GM18505 (cell line): ENCODE results near the gene CCR7.

Experiments used
- ATAC-seq: cut with Tn5 transposase; IDR thresholded peaks from one replicate; pipeline ENCODE4 v1.9.1; 2021; ENCODE audit not compliant: unreplicated experiment
- POLR2A ChIP-seq: IDR thresholded peaks from 4 replicates; pipeline ENCODE4 v1.6.1; 2011; ENCODE audit warnings: borderline replicate concordance; ENCODE audit not compliant: insufficient read depth, insufficient read length; ENCODE audit errors: extremely low read depth

CCR7 gene, protein sequence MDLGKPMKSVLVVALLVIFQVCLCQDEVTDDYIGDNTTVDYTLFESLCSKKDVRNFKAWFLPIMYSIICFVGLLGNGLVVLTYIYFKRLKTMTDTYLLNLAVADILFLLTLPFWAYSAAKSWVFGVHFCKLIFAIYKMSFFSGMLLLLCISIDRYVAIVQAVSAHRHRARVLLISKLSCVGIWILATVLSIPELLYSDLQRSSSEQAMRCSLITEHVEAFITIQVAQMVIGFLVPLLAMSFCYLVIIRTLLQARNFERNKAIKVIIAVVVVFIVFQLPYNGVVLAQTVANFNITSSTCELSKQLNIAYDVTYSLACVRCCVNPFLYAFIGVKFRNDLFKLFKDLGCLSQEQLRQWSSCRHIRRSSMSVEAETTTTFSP

DNA sequence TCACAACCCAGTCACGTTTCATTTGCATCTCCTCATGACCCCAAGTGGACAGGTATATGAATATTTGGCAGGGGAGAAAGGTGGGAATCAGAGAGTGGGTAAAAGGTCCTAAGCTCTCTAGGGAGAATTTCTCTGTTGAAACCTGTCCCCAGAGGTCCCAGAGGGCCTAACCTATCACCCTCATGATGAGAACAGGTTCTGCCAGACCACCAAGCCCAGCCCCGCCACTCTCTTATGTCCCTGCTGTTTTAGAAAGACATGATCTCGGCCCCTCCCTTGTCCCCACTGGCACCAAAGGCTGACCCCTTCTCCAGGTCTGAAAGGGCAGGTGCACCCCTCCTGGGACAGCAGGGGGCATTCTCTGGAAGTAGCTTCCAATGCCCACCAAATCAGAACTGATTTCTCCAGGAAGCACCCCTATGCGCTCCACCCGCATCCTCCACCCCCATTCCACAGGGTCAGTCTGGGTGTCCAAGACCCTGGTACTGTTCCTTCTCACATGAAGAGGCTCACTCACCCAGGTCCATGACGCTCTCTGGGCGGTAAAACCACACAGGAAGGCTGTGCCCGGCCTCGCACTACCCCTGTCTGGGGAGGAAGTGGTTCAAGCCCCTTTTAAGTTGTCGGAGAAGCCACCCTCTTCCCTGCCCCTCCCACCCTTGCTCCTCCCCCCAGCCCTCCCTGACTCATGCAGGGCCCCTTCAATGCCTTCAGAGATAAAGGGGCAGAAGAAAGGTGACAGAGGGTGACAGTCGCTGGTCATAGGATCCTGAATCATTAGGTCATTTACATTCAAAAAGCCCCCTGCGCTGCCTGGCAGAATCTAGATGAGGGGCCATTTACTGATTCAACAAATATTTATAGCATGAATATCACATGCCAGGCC lies at the start of gene CCR7:
TSS of gene CCR7 (minus strand) at position 590 of the 886 bp plus-strand sequence. CDS start at position 527, 63 bp downstream.
- no peak for ATAC-seq
- peak; percentile 94 for TF ChIP-seq POLR2A

DNA sequence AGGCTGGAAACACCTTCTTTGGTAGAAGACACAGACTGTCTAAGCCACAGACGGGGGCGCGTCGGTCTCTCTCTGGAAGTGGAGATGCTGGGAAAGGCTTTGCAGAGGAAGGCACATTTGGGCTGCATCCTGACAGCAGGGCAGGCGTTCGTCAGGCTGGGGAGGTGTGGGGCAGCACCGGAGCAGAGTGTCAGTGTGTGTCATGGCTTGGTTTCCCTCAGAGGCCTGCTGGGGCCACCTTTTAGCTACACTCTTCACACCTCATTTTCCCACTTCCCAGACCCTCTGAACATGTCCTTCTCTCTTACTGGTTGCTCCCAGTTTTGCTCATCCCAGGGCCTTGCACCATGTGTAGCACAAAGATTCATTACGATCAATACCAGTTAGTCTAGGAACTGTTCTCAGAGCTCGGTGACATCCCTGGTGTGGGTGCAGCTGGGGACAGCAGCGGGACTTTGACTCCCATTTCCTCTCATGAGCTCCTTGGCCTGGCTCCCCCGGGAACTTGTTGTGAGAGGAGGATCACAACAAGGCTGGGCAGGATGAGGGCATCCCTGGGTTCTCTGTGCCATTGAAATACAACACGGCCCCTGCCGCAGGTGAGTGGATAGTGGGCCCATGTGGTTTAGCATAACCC lies 49.3 kb upstream of the CCR7 start:
- ATAC-seq, result no peak
- TF ChIP-seq POLR2A, result no peak

DNA sequence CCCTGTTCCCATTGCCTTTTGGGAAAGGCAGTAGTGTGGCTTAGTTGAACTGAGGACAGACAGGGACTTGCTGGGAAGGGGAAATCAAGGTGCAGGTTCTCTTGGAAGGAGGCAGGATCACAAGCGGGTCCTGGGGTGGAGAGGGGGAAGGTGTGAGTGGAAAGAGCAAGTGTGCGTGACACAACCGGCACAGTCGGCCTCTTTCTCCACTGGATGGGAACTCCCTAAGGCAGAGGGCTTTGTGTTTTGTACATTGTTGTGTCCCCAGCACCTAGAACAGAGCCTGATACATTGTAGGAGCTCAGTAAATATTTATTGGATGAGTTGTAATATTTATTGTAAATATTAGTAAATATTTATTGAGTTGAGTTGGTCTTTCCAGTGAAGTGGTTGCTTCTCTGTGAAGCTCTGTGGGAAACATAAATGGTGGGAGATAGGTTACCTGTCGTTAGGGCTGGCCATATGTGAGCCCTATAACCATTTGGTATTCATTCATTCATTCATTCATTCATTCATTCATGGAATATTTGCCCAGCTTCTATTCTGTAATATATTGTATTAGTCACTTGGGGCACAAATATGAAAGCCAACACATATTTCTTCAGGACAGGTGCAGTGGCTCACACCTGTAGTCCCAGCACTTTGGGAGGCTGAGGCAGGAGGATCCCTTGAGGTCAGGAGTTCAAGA lies 48.3 kb upstream of the CCR7 start:
- no peak for TF ChIP-seq POLR2A
- no peak for ATAC-seq

DNA sequence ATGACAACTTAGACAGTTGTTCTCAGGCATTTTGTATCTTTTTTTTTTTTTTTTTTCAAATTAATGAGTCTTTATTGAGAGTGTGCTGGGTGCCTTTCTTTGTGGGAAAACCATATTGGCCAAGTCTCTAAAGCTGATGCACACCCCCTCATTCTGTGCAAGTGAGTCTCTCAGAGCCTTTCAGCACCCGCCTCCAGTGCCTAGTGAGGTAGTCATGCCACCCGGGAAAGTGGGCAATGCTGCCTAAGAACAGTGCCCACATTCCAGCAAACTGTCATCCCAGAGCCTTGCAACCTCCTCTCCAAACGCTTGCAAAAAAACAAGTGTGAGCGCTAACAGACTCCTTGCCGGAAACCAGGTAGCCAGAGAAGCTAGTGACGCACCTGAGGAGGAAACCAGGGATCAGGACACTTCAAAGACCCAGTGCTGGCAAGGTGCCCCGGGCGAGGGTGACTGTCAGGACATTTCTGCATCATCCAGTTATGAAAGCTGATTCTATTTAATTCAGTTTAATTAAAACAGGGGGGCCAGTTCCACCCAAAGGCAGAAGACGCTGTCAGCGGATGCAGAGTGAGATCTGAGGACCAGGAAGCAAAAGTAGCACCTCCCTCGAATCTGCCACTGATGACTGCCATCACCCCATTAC lies 47.5 kb upstream of the CCR7 start:
- no peak for TF ChIP-seq POLR2A
- no peak for ATAC-seq

DNA sequence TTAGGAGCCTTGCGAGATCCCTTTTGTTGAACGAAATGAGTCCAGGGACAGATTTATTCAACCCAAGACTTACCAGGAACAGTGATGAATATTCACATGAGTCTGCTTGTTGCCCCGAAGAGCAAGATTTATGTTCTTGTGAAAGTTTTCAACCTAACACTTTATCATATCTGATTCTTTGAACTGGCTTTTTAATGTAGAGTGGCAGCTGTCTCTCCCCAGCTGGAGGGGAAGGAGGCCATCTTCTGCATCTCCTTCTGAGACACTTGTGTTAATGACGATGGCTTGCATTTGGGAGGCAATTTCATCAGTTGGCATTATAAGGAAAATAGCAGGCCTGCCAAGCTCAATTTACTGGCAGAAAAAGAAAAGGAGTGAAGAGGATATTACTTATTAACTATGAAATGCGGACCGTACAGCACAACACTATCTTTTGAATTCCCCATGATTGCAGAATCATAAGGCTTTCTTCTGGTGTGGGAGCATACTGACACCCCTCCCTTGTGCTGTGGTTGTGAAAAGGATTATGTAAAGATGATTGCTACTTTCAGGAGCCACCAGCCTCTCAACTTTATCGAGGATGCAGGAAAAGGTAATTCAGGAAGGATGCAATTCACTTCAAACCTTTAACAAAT lies 46.7 kb upstream of the CCR7 start:
- ATAC-seq, result no peak
- TF ChIP-seq POLR2A, result no peak

DNA sequence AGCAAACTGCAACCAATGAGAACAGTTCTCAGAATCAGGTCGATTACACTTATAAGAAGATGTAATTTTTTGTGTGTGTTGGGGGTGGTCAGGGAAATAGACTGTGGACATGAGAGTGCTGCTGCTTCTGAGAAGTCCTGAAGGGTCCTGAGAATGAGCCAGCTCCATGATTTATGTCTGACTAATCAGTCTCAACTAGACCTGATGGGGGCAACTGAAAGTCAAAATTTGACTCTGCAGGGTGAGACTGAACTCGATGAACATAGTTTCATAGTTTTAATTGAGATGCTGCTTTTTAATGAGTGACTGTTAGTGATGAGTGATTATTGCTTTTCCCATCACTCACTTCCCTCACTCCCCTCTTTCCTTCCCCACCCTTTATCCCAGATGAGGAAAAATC lies 45.1 kb upstream of the CCR7 start:
- no peak for ATAC-seq
- TF ChIP-seq POLR2A, result no peak

DNA sequence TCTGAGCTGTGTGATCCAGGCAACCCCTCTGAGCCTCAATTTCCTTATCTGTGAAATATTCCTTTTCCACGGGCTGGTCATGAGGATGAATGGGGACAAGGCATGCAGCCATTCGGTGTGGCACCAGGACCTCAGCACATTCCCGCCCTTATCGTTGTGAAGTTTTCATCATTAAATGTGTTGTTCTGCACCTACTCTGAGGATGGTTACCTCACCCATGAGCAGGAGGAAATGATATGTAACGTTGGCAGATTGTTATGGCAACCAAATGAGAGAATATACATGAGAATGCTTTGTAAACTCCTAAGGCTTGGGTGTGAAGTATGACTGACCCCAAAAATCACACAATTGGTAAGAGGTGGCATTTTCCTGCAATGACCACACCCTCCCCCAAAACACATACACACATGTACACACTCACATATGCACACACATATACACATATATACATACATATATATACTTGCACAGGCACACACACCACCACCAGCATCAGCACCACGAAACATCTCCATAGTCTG lies 42.8 kb upstream of the CCR7 start:
- no peak for TF ChIP-seq POLR2A
- ATAC-seq, result no peak

DNA sequence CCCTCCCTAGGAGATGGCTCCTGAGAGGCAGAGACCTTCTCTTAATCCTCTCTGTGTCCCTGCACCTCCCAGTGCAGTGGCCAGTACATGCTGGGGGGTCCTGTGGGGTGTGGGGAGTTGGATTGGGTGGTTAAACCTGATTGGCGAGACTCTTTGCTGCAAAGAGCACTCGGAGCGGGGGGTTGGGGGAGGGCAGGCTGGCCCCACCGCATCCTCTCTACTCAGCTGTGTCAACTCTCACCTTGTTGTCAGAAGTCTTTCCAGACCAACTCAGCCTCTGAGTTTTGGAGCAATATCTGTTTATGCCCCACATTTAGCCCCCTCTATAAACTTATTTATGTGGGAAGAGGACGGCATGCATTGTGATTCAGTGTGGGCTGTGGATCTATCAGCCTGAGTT lies 42.4 kb upstream of the CCR7 start:
- no peak for ATAC-seq
- no peak for TF ChIP-seq POLR2A

DNA sequence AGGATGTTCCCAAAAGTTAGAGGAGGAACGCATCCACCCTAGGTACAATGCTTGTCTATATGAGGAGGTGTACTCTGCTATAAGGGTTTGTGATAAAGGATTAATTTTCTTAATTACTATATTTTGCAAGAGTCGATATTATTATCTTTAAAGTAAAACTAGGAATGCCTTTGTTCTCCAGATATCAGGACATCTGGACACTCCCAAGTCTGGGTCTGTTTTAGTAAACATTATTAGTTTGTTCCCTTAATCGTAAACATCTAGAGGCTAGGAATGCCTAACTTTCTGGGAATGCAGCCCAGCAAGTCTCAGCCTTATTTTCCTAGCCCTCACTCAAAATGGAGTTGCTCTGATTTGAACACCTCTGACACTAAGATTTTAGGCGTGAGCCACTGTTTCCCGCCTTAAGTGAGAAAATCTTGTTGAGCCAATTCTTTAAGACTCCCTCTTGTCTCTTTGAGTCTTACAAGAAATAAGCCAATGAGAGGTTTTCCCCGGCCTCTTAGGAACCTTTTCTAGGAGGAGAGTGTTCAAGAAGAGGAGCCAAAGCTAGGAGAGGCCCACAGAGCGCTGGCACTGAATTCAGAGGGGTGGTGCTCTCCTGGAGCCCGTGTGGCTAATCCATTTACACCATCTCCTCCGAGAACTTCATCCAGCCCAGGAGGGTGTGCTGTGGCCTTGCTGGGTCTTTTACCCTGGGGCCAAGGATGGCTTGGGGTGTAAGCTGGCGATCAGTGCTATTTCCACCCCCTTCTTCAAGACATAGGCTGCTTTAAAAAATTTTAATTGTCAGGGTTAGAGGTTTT lies 41.5 kb upstream of the CCR7 start:
- no peak for ATAC-seq
- TF ChIP-seq POLR2A, result no peak

DNA sequence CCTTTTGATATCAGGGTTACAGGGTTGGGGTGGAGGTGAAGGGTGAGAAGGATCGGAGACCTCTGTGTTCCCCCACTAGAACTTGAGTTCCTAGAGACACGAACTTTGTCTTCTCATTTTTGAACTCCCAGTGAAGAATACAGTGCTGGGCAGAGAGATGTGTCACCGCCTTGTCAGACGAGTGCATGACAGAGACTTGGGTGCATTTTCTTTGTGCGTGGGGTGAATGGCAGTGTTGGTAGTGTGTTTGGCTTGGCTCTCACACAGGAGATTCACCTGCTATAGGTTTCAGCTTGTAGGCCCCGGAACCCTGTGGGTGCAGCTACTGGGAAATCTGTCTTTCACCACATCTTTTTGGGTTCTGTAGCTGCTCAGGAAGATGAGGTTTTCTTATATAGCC lies 40.0 kb upstream of the CCR7 start:
- TF ChIP-seq POLR2A, result no peak
- no peak for ATAC-seq
